OCI-LY3 (cell line): ENCODE data around the gene LBHD1.

ENCODE experiments used
- CTCF ChIP-seq: fragments of 200-600, 300-600 bp; sonication (generic); IDR thresholded peaks from 2 replicates; pipeline ENCODE4 v1.5.1; 2014; ENCODE audit warnings: antibody characterized with exemption, low read length, low read depth
- EZH2phosphoT487 ChIP-seq: fragments of 200-600 bp; shearing (Covaris generic); IDR thresholded peaks from 2 replicates; pipeline ENCODE4 v1.6.1; 2018; ENCODE audit warnings: antibody characterized with exemption, mixed run types, low read depth

GRCh38 chr11:62665599-62666258 is 6.3 kb downstream of the LBHD1 start:
- peak; percentile 15; the same call in 1 of the 2 replicates for TF ChIP-seq CTCF
- no peak for TF ChIP-seq EZH2phosphoT487
